A549 (cell line): ENCODE results near the gene COX10. TPM values are rescaled to one million over a fixed set of nuclear protein-coding genes. Genes with fewer than 3 reads are reported as not detected.

Experiments
- ATAC-seq, 2 experiments: fragments of 200-7000 bp in 1 of 2; fragments of >200 bp in 1 of 2; cut with Nextera tagmentation in 1 of 2; cut with Tn5 transposase in 1 of 2; 3 replicates each; pipeline versions ENCODE4 v1.8.0 to v1.9.1; 2018 to 2020; ENCODE audit warnings: mild to moderate bottlenecking in 1 of 2, moderate library complexity in 1 of 2
- CTCF ChIA-PET: fragments of 300-600 bp; sonication (Branson Sonifier 250); formaldehyde crosslinking; extraction: SDS; loops from one replicate; lab custom pipeline; 2021; ENCODE audit warnings: antibody characterized with exemption, inconsistent platforms; lab: Yijun Ruan, JAX
- POLR2A ChIA-PET: fragments of 350-600 bp; formaldehyde crosslinking; extraction: SDS; loops from one replicate; lab custom pipeline; 2021; ENCODE audit warnings: antibody characterized with exemption, inconsistent platforms; lab: Yijun Ruan, JAX
- DNase-seq, 2 experiments: peaks; one replicate each; pipeline versions ENCODE4 v3.0.0 to v3.0.0-alpha.2; 2011 to 2016; ENCODE audit warnings: low read depth in 1 of 2, low spot score in 1 of 2
- FAIRE-seq: peaks from 2 replicates; lab custom pipeline; 2011; peaks lifted over from hg19 to GRCh38; lab: Jason Lieb, UNC
- H3K27ac ChIP-seq, 2 experiments: fragments of >200 bp; sonication (Bioruptor Twin); formaldehyde crosslinking; 3 replicates each; pipeline ENCODE4 v1.5.1; 2016 to 2017
- H3K4me1 ChIP-seq: fragments of >200 bp; sonication (Bioruptor Twin); formaldehyde crosslinking; 3 replicates; pipeline ENCODE4 v1.6.1; 2016
- H3K4me2 ChIP-seq: fragments of >200 bp; sonication (Bioruptor Twin); formaldehyde crosslinking; 3 replicates; pipeline ENCODE4 v1.6.1; 2016
- H3K4me3 ChIP-seq: fragments of >200 bp; sonication (Bioruptor Twin); formaldehyde crosslinking; 3 replicates; pipeline ENCODE4 v1.5.1; 2016
- H3K9me3 ChIP-seq: fragments of >200 bp; sonication (Bioruptor Twin); formaldehyde crosslinking; 3 replicates; pipeline ENCODE4 v1.6.1; 2016
- BCL3 ChIP-seq: fragments of >200 bp; sonication (Bioruptor Twin); formaldehyde crosslinking; IDR thresholded peaks from 3 replicates; pipeline ENCODE4 v1.6.1; 2016
- BHLHE40 ChIP-seq: IDR thresholded peaks from 2 replicates; pipeline ENCODE4 v1.6.1; 2012; ENCODE audit warnings: low read depth, low read length, inconsistent platforms
- CEBPB ChIP-seq, 2 experiments: fragments of >200 bp in 1 of 2; sonication (Bioruptor Twin) in 1 of 2; formaldehyde crosslinking in 1 of 2; IDR thresholded peaks; 2 replicates each; pipeline ENCODE4 v1.6.1; 2012 to 2016
- CHD2 ChIP-seq: fragments of 150-350 bp; IDR thresholded peaks from 2 replicates; pipeline ENCODE4 v1.6.1; 2014; ENCODE audit warnings: low read length; ENCODE audit not compliant: partially characterized antibody
- E2F6 ChIP-seq: IDR thresholded peaks from 2 replicates; pipeline ENCODE4 v1.6.1; 2012; ENCODE audit warnings: low read depth, borderline replicate concordance
- ELK1 ChIP-seq: fragments of 150-350 bp; IDR thresholded peaks from 2 replicates; pipeline ENCODE4 v1.6.1; 2014; ENCODE audit warnings: low read depth, mild to moderate bottlenecking, low read length
- GATA3 ChIP-seq: IDR thresholded peaks from 2 replicates; pipeline ENCODE4 v1.6.1; 2012; ENCODE audit warnings: borderline replicate concordance
- HES2 ChIP-seq: fragments of >200 bp; sonication (Bioruptor Twin); formaldehyde crosslinking; IDR thresholded peaks from 2 replicates; pipeline ENCODE4 v1.6.1; 2016
- HEYL ChIP-seq: fragments of 250-450 bp; sonication (Bioruptor Pico); IDR thresholded peaks from 2 replicates; pipeline ENCODE4 v1.8.0; 2021; ENCODE audit warnings: mild to moderate bottlenecking, moderate library complexity
- HMGXB4 ChIP-seq: fragments of 250-450 bp; sonication (Bioruptor Pico); IDR thresholded peaks from 2 replicates; pipeline ENCODE4 v1.5.0; 2021; ENCODE audit warnings: mild to moderate bottlenecking, moderate library complexity, borderline replicate concordance
- HOXA7 ChIP-seq: fragments of 250-450 bp; sonication (Bioruptor Pico); IDR thresholded peaks from 2 replicates; pipeline ENCODE4 v1.5.0; 2020; ENCODE audit warnings: mild to moderate bottlenecking, moderate library complexity
- HOXB13 ChIP-seq: fragments of 250-450 bp; sonication (Bioruptor Pico); IDR thresholded peaks from 2 replicates; pipeline ENCODE4 v1.5.0; 2020; ENCODE audit warnings: low read depth, mild to moderate bottlenecking, moderate library complexity
- HOXB5 ChIP-seq: fragments of 250-450 bp; sonication (Bioruptor Pico); IDR thresholded peaks from 2 replicates; pipeline ENCODE4 v1.5.0; 2020; ENCODE audit warnings: mild to moderate bottlenecking, moderate library complexity
- MAZ ChIP-seq: fragments of 150-350 bp; IDR thresholded peaks from 2 replicates; pipeline ENCODE4 v1.6.1; 2014; ENCODE audit warnings: antibody characterized with exemption, low read depth, low read length, borderline replicate concordance
- NPAS2 ChIP-seq: fragments of 250-450 bp; sonication (Bioruptor Pico); IDR thresholded peaks from 2 replicates; pipeline ENCODE4 v1.8.0; 2022; ENCODE audit warnings: mild to moderate bottlenecking, moderate library complexity, borderline replicate concordance
- PBX3 ChIP-seq: IDR thresholded peaks from 2 replicates; pipeline ENCODE4 v1.6.1; 2012
- POLR2A ChIP-seq: IDR thresholded peaks from 2 replicates; pipeline ENCODE4 v1.6.1; 2012; ENCODE audit warnings: mild to moderate bottlenecking, low read length
- POLR2AphosphoS2 ChIP-seq: conservative IDR thresholded peaks from 2 replicates; pipeline ENCODE4 v1.6.1; 2012; ENCODE audit warnings: low read length, improper control_type of control experiment, inconsistent platforms
- RARB ChIP-seq: fragments of 250-450 bp; sonication (Bioruptor Pico); IDR thresholded peaks from 2 replicates; pipeline ENCODE4 v1.8.0; 2021; ENCODE audit warnings: mild to moderate bottlenecking, moderate library complexity
- RCOR1 ChIP-seq: fragments of 150-350 bp; IDR thresholded peaks from 2 replicates; pipeline ENCODE4 v1.6.1; 2014; ENCODE audit warnings: antibody characterized with exemption, low read length, low read depth
- REST ChIP-seq: fragments of 200-600 bp; sonication (generic); IDR thresholded peaks from 2 replicates; pipeline ENCODE4 v1.6.1; 2016; ENCODE audit warnings: antibody characterized with exemption, mild to moderate bottlenecking, moderate library complexity
- RFX5 ChIP-seq: fragments of 450-650 bp; IDR thresholded peaks from 2 replicates; pipeline ENCODE4 v1.7.1; 2014; ENCODE audit warnings: antibody characterized with exemption, mild to moderate bottlenecking, moderate library complexity
- TFCP2L1 ChIP-seq: fragments of 250-450 bp; sonication (Bioruptor Pico); IDR thresholded peaks from 2 replicates; pipeline ENCODE4 v1.5.0; 2021; ENCODE audit warnings: mild to moderate bottlenecking
- TP53 ChIP-seq: fragments of 250-450 bp; sonication (Bioruptor Pico); IDR thresholded peaks from 2 replicates; pipeline ENCODE4 v1.5.0; 2021; ENCODE audit warnings: mild to moderate bottlenecking, moderate library complexity
- USF2 ChIP-seq: fragments of 450-650 bp; IDR thresholded peaks from 2 replicates; pipeline ENCODE4 v1.6.1; 2014; ENCODE audit warnings: antibody characterized with exemption
- ZSCAN20 ChIP-seq: fragments of 250-450 bp; sonication (Bioruptor Pico); IDR thresholded peaks from 2 replicates; pipeline ENCODE4 v1.8.0; 2022; ENCODE audit warnings: mild to moderate bottlenecking, moderate library complexity
- WGBS: methylation state at CpG from one replicate; pipeline ENCODE4 v1.1.6; 2017; ENCODE audit errors: missing lambda C conversion rate; 5-methylcytosine and 5-hydroxymethylcytosine counted together
- polyA plus RNA-seq, 4 experiments: library from polyadenylated mRNA; depleted of rRNA in 3 of 4; stranded (reverse); fragments of >200 nt; fragmentation: RNase III in 1 of 4; extraction: RNeasy Plus Mini Kit Qiagen cat#74134 plus additional on column Dnase treatment in 1 of 4; gene quantifications; 2 replicates in 3 of 4; 3 replicates in 1 of 4; pipeline ENCODE4 v1.2.3, GENCODE V29; 2011 to 2017

The COX10 gene
- polyA plus RNA-seq, 2 of the 4 experiments (the other 2 are of a cell fraction): 15.1 to 25.8 TPM

- Histone ChIP-seq H3K4me2 (no peak overlapping the region), H3K9me3 (no peaks in the 10 kb centered on the region), H3K4me1 (no peaks in the 10 kb centered on the region), H3K4me3 (no peak overlapping the region), H3K27ac (no peak overlapping the region)
- POLR2A ChIA-PET: no interaction called here
- TF ChIP-seq BCL3 (no peak), CEBPB (IDR thresholded peaks at IDR 0.05) (no peak), RFX5 (no peak), HOXB13 (CRISPR knock-in tag) (no peak), HES2 (no peak), POLR2A (no peak), ELK1 (no peak), HEYL (CRISPR knock-in tag) (no peak), GATA3 (no peak), PBX3 (no peak), E2F6 (no peak), HOXA7 (CRISPR knock-in tag) (no peak)
- 93% methylated on average over 3 of the region's 3 CpGs for WGBS
- CTCF ChIA-PET: no interaction called here
- FAIRE-seq (no peak), DNase-seq (no peak), ATAC-seq (no peak)
These were observed 50.2 kb downstream of the COX10 start for GRCh38 chr17:14119546-14119945.

GRCh38 chr17:14121952-14122351, 52.6 kb downstream of the COX10 start:
- Histone ChIP-seq H3K27ac (no peak overlapping the region), H3K4me1 (no peaks in the 10 kb centered on the region), H3K4me2 (no peak overlapping the region), H3K4me3 (no peak overlapping the region), H3K9me3 (no peaks in the 10 kb centered on the region)
- DNase-seq (no peak), FAIRE-seq (no peak), ATAC-seq (no peak)
- TF ChIP-seq ZSCAN20 (CRISPR knock-in tag) (no peak), RCOR1 (no peak), POLR2AphosphoS2 (no peak), NPAS2 (CRISPR knock-in tag) (no peak), MAZ (no peak), CHD2 (no peak), TFCP2L1 (CRISPR knock-in tag) (no peak), HOXB5 (CRISPR knock-in tag) (no peak), GATA3 (no peak), RARB (CRISPR knock-in tag) (no peak), USF2 (no peak), TP53 (CRISPR knock-in tag) (no peak), HEYL (CRISPR knock-in tag) (no peak), HOXA7 (CRISPR knock-in tag) (no peak), BHLHE40 (no peak), HES2 (no peak), REST (no peak), HMGXB4 (no peak), POLR2A (no peak), HOXB13 (CRISPR knock-in tag) (no peak)
- 93% methylated on average over 6 of the region's 6 CpGs for WGBS
- CTCF ChIA-PET: no interaction called here
- POLR2A ChIA-PET: no interaction called here
